ENCODE data around the gene DAB2IP. TPM values are rescaled to one million over a fixed set of nuclear protein-coding genes. Genes with fewer than 3 reads are reported as not detected.

DAB2IP gene
- total RNA-seq, 1 experiment from 2014 or later = 31.0 TPM

DNA sequence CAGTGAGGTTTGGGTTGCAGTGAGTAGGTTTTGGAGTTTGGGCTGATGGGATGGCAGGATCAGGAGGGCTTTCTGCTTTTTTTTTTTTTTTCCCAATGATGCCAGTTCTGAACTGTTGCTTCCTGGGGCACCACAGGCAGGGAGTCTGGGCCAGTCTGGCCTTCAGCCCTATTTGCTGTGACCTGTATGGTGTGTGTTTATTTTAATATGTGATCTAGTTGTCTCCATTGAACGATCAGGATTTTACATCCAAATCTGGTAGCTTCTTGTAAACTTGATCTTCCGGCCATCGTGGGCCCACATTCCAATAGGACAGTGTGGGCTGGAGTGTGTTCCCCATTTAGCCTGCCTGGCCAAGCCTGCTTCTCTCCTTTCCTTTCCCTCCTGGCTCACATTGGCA, 25.8 kb upstream of the DAB2IP start:
- Histone ChIP-seq H3K36me3 (ENCODE audit: control insufficient read depth in 1 of 2, insufficient read depth in 2 of 2, low read length in 2 of 2) (no peaks in the 10 kb centered on the region), H4K20me1 (ENCODE audit: insufficient read depth) (no peaks in the 10 kb centered on the region), H3K4me2 (ENCODE audit: low read length) (no peak overlapping the region), H3K9me2 (ENCODE audit: insufficient read depth) (no peaks in the 10 kb centered on the region), H3K4me1 (ENCODE audit: control insufficient read depth in 1 of 2, insufficient read depth in 2 of 2, low read length in 2 of 2) (peaks cover 0 to 8% of the 10 kb centered on the region in 2 experiments; a peak in 2 of 4 replicates), H3K9me3 (ENCODE audit: control insufficient read depth in 1 of 2, insufficient read depth in 1 of 2, low read depth in 1 of 2, low read length in 2 of 2) (no peaks in the 10 kb centered on the region), H3K9ac (ENCODE audit: low read length) (no peak overlapping the region), H2AFZ (ENCODE audit: low read depth, low read length, poor library complexity, severe bottlenecking) (no peak overlapping the region), H3K27ac (ENCODE audit: low read depth, low read length) (no peak overlapping the region), H3K27me3 (ENCODE audit: insufficient read depth, low read length) (no peaks in the 10 kb centered on the region), H3K4me3 (replicated peaks in 1 of 2; ENCODE audit: low read depth in 1 of 2, low read length in 2 of 2) (no peak overlapping the region), H3K79me2 (ENCODE audit: insufficient read depth, low read length) (no peaks in the 10 kb centered on the region; the same call in 1 of the 2 replicates)
- ChIA-PET RAD21 (ENCODE audit: low non-redundant PET in 1 of 2, low total read pairs in 2 of 2, uncharacterized antibody in 2 of 2, unreplicated experiment in 2 of 2) (no interaction called here), CTCF (interaction anchor here (1.2 kb wide), 1 partner anchor 80 kb away, joined by 3 read pairs; no protein-coding TSS in a partner anchor), POLR2A (no interaction called here)
- DNase-seq (ENCODE audit: low read depth, low spot score) (no peak), ATAC-seq (no peak)
- TF ChIP-seq SP1 (IDR thresholded peaks at IDR 0.05; ENCODE audit: low read depth) = no peak
- TF ChIP-seq JUND (IDR thresholded peaks at IDR 0.05) = no peak
- TF ChIP-seq YY1 (IDR thresholded peaks at IDR 0.05; ENCODE audit: extremely low read depth, insufficient replicate concordance, low read depth, low read length) = no peak
- no peak for TF ChIP-seq SRF (IDR thresholded peaks at IDR 0.05; ENCODE audit: low read depth)
- TF ChIP-seq FOSL1 (IDR thresholded peaks at IDR 0.05; ENCODE audit: low read depth) = no peak
- no peak for TF ChIP-seq EZH2phosphoT487 (IDR thresholded peaks at IDR 0.05; ENCODE audit: borderline replicate concordance)
- no peak for TF ChIP-seq CTCF (IDR thresholded peaks at IDR 0.05 in 2 of 3, conservative IDR thresholded peaks at IDR 0.05 in 1 of 3; ENCODE audit: borderline replicate concordance in 1 of 3, insufficient read depth in 1 of 3, low read depth in 2 of 3, low read length in 2 of 3)
- TF ChIP-seq ZNF274 (IDR thresholded peaks at IDR 0.05; ENCODE audit: low read depth, low read length) = no peak
- no peak for TF ChIP-seq CBX3 (IDR thresholded peaks at IDR 0.05; ENCODE audit: low read depth)
- TF ChIP-seq, protein P1, sequence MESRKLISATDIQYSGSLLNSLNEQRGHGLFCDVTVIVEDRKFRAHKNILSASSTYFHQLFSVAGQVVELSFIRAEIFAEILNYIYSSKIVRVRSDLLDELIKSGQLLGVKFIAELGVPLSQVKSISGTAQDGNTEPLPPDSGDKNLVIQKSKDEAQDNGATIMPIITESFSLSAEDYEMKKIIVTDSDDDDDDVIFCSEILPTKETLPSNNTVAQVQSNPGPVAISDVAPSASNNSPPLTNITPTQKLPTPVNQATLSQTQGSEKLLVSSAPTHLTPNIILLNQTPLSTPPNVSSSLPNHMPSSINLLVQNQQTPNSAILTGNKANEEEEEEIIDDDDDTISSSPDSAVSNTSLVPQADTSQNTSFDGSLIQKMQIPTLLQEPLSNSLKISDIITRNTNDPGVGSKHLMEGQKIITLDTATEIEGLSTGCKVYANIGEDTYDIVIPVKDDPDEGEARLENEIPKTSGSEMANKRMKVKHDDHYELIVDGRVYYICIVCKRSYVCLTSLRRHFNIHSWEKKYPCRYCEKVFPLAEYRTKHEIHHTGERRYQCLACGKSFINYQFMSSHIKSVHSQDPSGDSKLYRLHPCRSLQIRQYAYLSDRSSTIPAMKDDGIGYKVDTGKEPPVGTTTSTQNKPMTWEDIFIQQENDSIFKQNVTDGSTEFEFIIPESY (IDR thresholded peaks at IDR 0.05; ENCODE audit: extremely low read depth, insufficient replicate concordance, low read length) = no peak
- no peak for TF ChIP-seq ZFX (IDR thresholded peaks at IDR 0.05)
- no peak for TF ChIP-seq RAD21 (IDR thresholded peaks at IDR 0.05; ENCODE audit: low read depth)
- intact Hi-C loops (cut with micrococcal nuclease) = no loop called here
- BruUV-seq (replicated peaks) = no TSS peak

Measured in HCT116 (cell line).